Osteocyte (in vitro differentiated cells): ENCODE measurements around the gene FLII. TPM values are rescaled to one million over a fixed set of nuclear protein-coding genes. Genes with fewer than 3 reads are reported as not detected.

ENCODE experiments used
- DNase-seq: peaks from one replicate; pipeline ENCODE4 v3.0.0; 2021; ENCODE audit warnings: mixed read lengths; ENCODE audit not compliant: unreplicated experiment; ENCODE audit errors: extremely low spot score
- H3K27ac Mint-ChIP-seq: one replicate; pipeline ENCODE4 v1.8.0; 2021; ENCODE audit warnings: mild to moderate bottlenecking, mixed read lengths; ENCODE audit not compliant: unreplicated experiment
- H3K27me3 Mint-ChIP-seq: one replicate; pipeline ENCODE4 v1.8.0; 2021; ENCODE audit warnings: mixed read lengths; ENCODE audit not compliant: unreplicated experiment
- H3K36me3 Mint-ChIP-seq: one replicate; pipeline ENCODE4 v1.8.0; 2021; ENCODE audit warnings: mixed read lengths; ENCODE audit not compliant: unreplicated experiment
- H3K4me1 Mint-ChIP-seq: one replicate; pipeline ENCODE4 v1.8.0; 2021; ENCODE audit warnings: mixed read lengths; ENCODE audit not compliant: unreplicated experiment
- H3K4me3 Mint-ChIP-seq: one replicate; pipeline ENCODE4 v1.8.0; 2021; ENCODE audit warnings: mild to moderate bottlenecking, moderate library complexity, mixed read lengths; ENCODE audit not compliant: unreplicated experiment
- H3K9me3 Mint-ChIP-seq: one replicate; pipeline ENCODE4 v1.8.0; 2021; ENCODE audit warnings: mixed read lengths; ENCODE audit not compliant: unreplicated experiment
- total RNA-seq: library from RNA; stranded (reverse); gene quantifications from 2 replicates; pipeline ENCODE4 v1.2.1, GENCODE V29; 2021
- TF ChIP-seq, protein P1 (sequence below): fragments of 200-600 bp; sonication (generic); IDR thresholded peaks from 2 replicates; pipeline ENCODE4 v1.5.0; 2021; ENCODE audit warnings: antibody characterized with exemption, mild to moderate bottlenecking, moderate library complexity

Gene FLII
- total RNA-seq, 1 donor from 2014 or later: 214 TPM

DNA sequence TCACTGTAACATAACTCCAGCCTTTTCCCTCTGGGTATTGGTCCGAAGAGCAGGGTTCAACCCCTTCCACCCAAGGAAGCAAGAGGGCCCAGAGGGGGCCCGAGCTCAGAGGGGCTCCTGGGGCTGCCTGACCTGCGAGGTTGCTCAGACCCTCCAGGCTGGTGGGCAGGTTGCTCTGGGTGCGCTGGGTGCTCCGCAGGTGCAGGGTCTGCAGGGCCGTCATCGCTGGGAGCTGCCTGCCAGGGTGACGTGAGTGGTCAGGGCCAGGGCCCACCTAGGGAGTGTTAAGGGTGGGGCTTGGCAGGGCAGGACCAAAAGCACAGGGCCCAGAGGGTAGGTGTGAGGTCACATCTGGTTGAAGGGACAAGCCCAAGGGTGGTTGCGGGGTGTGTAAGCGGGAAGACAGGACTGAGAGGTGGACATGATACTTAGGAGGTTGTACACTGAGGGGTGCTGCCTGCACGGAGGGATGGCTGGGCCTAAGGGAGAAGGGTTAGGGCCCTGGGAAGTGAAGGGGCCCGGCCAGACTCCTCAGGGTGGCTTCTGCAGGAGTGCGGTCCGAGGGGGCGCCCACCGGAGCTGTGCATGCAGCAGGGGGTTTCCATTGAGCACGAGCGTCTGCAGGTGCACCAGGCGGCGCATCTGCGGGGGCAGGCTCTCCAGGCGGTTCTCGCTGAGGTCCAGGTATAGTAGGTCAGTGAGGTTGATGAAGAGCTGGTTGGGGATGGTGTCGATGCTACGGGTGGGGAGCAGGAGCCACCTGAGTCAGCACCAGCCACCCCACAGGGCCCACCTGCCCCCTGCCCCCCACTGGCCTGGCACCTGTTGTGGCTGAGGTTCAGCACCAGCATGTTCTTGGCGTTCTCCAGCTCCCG, 4.4 kb downstream of the FLII start:
- DNase-seq: no peak
- Mint-ChIP-seq H3K27me3 (no peaks in the 10 kb centered on the region), H3K27ac (no peak overlapping the region), H3K4me3 (no peak overlapping the region), H3K4me1 (peaks cover 15% of the 10 kb centered on the region), H3K9me3 (no peaks in the 10 kb centered on the region), H3K36me3 (peaks cover 17% of the 10 kb centered on the region)
- TF ChIP-seq, protein P1, sequence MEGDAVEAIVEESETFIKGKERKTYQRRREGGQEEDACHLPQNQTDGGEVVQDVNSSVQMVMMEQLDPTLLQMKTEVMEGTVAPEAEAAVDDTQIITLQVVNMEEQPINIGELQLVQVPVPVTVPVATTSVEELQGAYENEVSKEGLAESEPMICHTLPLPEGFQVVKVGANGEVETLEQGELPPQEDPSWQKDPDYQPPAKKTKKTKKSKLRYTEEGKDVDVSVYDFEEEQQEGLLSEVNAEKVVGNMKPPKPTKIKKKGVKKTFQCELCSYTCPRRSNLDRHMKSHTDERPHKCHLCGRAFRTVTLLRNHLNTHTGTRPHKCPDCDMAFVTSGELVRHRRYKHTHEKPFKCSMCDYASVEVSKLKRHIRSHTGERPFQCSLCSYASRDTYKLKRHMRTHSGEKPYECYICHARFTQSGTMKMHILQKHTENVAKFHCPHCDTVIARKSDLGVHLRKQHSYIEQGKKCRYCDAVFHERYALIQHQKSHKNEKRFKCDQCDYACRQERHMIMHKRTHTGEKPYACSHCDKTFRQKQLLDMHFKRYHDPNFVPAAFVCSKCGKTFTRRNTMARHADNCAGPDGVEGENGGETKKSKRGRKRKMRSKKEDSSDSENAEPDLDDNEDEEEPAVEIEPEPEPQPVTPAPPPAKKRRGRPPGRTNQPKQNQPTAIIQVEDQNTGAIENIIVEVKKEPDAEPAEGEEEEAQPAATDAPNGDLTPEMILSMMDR: no peak

DNA sequence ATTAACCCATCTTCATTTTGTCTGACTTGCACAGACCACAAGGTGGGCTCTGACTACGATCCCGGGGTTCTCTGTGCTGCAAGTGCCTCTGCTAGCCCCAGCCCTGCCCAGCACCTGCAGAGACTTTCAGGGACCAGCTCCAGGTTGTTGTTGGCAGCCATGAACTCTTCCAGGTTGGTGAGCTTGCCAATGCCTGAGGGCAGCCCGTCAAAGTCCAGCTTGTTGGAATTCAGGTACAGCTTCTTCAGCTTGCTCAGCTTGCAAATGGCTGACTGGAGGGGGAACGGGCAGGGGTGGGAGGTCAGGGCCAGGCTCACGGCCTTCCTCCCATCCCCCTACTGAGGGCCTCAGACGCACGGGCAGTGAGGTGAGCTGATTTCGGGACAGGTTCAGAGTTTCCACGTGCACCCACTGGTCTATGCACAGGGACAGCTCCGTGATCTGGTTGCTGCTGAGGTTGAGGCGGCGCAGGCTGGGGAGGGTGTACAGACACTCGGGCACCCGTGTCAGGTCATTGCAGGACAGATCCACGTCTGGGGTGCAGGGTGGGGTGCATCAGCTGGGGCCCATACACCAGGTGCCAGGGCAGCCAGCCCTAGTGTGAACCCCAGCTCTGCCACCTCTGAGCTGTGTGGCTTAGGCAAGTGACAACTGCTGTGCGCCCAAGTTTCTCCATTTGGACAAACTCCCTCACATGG, 5.2 kb downstream of the FLII start:
- TF ChIP-seq, protein P1: no peak
- DNase-seq: no peak
- Mint-ChIP-seq H3K27me3 (no peaks in the 10 kb centered on the region), H3K27ac (no peak overlapping the region), H3K9me3 (no peaks in the 10 kb centered on the region), H3K36me3 (peaks cover 17% of the 10 kb centered on the region), H3K4me3 (no peak overlapping the region), H3K4me1 (peaks cover 12% of the 10 kb centered on the region)

DNA sequence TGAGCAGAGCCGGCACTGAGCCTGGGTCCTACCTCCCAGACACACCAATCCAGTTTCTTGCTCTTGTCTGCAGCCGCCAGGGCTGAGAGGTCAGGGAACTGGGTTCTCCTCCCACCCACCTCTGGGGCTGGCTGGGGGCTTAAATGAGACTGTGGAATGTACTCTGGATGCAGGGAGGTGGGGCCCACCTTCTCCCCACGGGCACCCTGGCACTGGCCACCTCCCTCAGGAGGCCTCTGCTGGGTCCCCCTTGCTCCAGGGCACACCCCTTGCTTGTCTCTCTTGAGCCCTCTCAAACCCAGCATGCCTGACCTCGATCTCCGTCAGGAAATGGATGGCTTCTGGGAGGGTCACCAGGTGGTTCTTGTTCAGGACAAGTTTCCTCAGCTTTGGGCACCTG, 6.4 kb downstream of the FLII start:
- H3K27me3 Mint-ChIP-seq: no peaks in the 10 kb centered on the region
- H3K36me3 Mint-ChIP-seq: peaks cover 23% of the 10 kb centered on the region
- H3K27ac Mint-ChIP-seq: no peak overlapping the region
- peaks cover 6% of the 10 kb centered on the region for H3K4me1 Mint-ChIP-seq
- no peak overlapping the region for H3K4me3 Mint-ChIP-seq
- H3K9me3 Mint-ChIP-seq: no peaks in the 10 kb centered on the region
- TF ChIP-seq, protein P1: no peak
- no peak for DNase-seq

DNA sequence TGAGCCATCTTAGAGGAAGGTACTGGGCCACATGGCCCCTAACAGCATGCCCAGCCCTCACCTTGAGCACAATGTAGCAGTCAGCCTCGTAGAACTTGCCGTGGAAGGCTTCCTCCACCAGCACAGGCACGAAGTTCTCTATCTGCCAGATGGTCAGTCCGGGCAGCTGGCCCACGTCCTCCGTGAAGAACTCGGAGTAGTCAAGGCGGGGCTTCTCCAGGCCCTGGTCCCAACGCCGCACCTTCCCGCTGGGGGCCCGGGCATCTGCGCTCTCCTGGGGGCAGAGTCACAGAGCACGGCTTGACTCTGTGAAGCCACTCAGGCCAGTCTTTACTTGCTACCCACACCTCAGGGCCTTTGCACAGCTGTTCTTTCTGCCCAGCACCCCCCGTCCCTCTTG, 7.3 kb downstream of the FLII start:
- TF ChIP-seq, protein P1: no peak
- peaks cover 2% of the 10 kb centered on the region for H3K4me1 Mint-ChIP-seq
- H3K27me3 Mint-ChIP-seq: no peaks in the 10 kb centered on the region
- no peak for DNase-seq
- H3K4me3 Mint-ChIP-seq: no peak overlapping the region
- peaks cover 27% of the 10 kb centered on the region for H3K36me3 Mint-ChIP-seq
- no peak overlapping the region for H3K27ac Mint-ChIP-seq
- no peaks in the 10 kb centered on the region for H3K9me3 Mint-ChIP-seq

DNA sequence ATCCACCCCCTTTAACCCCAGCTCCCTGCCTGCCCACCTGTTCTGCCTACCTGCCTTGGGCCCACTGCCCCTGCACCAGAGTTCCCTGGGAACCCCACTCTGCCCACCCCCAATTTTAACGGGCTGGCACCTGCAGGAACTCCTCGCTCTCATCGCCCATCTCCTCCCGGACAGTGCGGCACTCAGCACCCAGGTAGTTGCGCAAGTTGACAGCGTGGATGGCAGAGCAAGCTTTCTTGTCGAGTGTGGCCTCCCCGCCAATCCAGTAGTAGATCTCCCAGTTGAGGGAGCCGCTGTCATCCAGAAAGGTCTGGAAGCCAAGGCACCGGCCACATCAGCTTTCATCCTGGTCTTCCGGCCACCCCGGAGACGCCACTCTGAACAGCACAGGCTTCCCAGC, 7.8 kb downstream of the FLII start:
- no peak for DNase-seq
- Mint-ChIP-seq H3K36me3 (peaks cover 31% of the 10 kb centered on the region), H3K4me1 (peaks cover 2% of the 10 kb centered on the region), H3K9me3 (no peaks in the 10 kb centered on the region), H3K27me3 (no peaks in the 10 kb centered on the region), H3K27ac (no peak overlapping the region), H3K4me3 (no peak overlapping the region)
- TF ChIP-seq, protein P1: no peak
